Measurements from ENCODE around the gene CCDC178.

Gene CCDC178

DNA sequence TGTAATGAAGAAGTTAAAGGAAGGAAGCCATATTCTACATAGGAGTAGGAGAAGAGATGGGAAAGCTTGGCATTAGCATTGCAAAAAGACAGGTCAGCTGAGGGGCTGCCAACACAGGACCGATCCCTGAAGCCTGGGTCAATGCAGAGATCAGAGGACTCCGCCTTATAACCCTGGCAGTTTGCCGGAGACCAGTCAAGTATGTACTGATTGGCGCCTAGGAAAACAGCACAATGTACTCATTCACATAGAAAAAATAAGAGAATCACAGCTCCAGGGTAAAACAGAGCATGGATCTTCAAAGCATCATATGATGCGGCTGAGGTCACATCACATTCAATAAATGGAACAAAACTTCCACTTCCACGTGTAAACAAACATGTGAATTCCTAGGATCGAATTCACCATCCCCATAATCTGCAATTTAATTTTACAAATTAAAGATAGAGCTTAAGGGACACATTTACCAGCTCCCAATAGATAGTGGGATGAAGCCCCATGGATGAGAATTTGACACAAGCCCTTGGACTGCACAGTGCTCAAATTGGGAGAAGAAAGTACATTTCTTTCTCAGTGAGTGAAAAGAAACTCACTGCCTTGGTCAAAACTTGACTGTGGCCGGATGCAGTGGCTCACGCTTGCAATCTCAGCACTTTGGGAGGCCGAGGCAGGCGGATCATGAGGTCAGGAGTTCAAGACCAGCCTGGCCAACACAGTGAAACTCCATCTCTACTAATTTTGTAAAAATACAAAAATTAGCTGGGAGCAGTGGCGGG, 532.7 kb downstream of the CCDC178 start:
- DNase-seq, result no peak

DNA sequence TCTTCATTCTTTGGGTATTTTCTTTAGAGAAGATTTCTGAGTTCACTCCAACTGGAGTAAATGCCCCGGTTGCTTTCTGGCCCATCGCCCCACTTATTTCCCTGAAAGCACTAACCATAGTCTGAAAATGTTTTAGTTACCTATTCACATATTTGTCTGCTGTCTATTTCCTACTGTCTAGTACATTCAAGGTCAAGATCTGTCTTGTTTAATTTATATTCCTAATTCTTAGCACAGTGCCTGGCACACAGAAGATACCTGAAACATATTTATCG, 533.3 kb downstream of the CCDC178 start:
- DNase-seq, result no peak

DNA sequence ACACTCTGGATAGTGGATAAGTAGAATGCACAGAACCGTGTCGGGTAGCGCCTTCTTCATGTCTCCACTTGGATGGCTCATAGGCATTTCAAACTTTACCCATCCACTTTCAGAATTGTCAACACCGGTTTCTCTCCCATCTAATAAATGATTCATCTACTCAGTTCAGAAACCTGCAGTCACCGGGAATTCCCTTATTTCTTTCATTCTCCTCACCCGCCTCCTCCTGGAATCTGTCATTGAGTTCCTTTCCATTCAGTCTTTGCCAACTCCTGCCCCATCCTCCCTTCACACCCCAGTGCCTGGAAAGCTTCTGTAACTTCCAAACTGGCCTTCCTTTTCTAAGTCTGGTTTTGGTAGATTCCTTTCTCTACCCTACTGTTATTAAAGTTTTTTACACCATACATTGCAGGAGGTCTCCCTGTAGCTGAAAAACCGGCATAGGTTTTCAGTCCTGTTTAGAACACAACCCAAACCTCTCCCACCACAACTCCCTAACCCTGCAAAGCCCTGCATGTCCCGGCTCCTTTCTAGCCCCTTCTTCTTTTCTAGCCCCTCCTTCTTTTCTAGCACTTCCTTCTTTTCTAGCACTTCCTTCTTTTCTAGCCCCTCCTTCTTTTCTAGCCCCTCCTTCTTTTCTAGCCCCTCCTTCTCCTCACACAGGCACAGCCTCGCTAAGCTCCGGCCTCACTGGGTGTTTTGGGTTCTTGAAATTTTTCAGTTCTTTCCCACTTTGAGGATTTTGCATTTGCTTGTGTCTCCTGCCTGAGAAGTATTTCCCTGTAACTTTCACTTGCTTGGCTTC, 533.8 kb downstream of the CCDC178 start:
- no peak for DNase-seq

DNA sequence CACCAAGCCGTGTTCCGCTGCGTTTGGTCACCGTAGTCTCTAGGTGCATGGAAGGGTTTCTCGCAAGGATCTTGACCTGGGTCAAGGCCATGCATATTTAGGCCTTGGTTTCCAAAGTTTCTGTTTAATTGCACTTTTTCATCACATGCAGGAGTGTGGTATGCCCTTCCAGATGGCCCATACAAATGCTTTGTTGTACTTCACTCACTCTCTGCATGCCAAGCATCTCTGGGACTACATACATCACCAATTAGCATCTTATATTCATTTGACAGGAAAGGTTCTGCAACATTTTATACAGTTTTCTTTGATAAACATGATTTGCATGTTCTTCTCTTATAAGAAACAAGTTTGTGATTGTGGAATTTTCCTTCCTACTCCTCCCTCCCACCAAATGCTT, 534.9 kb downstream of the CCDC178 start:
- no peak for DNase-seq

DNA sequence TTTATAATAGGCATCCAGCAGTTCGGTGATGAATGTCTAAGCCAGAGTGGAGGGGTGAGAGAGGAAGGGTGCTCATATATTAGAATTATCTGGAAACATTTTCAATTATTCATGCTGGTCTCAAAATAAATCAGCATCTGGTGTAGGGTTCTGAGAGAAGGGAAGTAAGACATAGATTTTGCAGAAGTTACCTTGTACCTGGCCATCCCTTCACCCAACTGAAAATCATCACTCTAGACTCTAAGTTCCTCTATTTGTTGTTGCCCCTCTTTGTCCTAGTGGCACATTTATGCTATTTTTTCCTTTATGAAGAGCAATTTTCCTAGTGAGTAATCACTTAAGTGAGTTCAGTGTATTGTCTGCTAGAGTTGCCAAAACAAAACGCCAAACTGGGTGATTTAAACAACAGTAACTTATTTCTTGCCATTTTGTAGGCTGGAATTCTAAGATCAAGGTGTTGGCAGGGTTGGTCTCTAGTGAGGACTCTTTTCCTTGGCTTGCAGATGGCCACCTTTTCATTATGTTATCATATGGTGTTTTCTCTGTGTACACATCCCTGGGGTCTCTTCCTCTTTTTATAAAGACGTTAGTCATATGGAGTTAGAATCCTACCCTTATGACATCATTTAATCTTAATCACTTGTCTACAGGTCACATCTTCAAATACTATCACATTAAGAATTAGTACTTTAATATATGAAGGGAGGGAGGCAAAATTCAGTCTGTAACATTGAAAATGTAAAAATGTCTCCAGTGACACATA, 537.8 kb downstream of the CCDC178 start:
- DNase-seq, result no peak

DNA sequence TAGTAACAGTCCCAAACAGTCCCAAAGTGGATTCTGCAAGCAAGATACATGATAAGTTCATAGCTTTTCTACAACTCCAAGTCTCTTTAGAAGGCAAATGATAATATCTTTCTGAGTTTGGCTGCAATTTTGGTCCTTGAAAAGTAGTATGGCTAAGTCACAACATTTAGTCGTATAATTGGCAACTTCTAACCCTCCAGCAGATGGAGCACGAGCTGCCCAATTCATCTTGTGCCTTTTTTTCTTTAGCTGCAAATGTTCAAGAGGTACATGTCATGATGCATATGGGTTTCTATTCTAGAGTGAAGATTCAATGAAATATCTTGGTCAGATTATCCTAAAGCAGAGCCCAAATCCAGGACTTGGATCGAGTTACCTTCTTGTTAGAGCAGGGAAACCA, 540.7 kb downstream of the CCDC178 start:
- DNase-seq, result no peak

DNA sequence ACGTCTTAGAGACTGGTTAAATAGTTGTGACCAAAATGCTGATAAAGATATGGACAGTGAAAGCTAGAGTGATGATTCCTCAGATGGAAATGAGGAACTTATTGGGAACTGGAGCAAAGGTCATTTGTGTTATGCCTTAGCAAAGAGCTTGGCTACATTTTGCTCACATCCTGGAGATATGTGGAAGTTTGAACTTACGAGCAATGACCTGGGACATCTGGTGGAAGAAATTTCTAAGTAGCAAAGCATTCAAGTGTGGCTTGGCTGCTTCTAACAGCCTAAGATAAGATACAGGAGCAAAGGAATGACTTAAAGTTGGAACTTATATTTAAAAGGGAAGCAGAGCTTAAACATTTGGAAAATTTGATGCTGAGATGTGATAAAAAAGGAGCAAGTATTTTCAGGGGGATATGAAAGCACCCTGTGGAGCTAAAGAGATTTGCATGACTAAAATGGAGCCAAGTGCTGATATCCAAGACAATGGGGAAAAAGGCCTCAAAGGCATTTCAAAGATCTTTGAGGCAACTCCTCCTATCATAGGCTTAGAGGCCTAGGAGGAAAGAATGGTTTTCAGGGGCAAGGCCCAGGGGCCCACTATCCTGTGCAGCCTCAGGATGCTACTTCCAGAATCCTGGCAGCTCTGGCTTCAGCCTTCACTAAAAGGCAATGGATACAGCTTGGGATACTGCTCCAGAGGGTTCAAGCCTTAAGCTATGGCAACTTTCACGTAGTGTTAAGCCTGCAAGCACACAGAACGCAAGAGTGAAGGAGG, 543.6 kb downstream of the CCDC178 start:
- DNase-seq, result no peak

DNA sequence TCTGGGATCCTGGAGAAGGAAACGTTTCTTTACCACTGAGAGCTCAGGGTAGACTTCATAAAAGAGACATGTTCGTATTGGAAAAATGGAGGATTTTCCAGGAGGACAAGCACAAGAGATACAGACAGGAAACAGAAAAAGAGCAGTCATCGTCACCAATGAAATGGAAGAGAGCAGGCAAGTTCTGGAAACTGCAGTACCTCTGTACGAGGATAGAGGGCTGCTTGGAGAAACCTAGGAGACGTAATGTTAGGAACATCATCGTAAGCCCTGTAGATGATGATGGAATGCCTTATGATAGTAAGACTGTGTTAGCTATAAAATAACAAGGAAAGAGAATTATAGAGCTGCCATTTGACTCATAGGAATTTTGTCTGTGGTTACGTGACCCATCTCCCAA, 546.6 kb downstream of the CCDC178 start:
- DNase-seq, result no peak

DNA sequence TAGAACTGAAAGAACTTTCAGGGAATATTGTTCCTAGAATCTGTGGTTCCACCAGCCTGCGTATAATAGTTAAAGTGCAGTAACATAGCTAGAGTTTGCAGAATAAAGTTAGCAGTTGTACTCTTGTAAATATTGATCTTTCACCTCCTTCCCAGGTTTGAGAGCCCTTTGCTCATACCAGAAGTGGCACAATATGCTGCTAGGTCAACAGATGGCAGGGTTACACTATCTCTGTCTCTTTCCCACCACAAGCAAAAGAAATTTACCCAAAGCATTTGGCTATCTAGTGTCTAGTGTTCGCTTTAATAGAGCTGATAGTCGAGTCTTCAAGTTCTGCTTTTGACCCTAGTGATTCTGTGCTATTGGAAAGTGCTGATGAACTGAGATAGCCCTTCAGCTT, 548.7 kb downstream of the CCDC178 start:
- DNase-seq, result no peak

DNA sequence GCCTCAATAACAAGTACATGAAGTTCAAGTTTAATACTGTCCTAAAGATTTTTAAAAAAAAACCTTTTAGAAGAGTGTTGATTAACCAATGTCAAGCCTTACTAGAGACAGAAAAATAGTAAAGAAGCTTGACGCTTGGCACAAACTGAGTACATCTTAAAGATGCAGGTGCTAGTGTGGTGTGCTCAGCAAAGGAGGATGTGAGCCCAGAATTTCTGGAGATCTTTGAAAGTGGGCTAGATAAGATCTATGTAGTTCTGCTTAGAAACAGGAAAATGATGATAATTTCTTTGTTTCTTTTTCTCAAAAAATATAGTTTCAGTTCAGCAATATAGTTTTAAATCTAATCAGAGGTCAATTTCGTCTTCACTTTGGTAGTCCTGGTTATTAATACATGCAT, 549.4 kb downstream of the CCDC178 start:
- DNase-seq, result no peak

DNA sequence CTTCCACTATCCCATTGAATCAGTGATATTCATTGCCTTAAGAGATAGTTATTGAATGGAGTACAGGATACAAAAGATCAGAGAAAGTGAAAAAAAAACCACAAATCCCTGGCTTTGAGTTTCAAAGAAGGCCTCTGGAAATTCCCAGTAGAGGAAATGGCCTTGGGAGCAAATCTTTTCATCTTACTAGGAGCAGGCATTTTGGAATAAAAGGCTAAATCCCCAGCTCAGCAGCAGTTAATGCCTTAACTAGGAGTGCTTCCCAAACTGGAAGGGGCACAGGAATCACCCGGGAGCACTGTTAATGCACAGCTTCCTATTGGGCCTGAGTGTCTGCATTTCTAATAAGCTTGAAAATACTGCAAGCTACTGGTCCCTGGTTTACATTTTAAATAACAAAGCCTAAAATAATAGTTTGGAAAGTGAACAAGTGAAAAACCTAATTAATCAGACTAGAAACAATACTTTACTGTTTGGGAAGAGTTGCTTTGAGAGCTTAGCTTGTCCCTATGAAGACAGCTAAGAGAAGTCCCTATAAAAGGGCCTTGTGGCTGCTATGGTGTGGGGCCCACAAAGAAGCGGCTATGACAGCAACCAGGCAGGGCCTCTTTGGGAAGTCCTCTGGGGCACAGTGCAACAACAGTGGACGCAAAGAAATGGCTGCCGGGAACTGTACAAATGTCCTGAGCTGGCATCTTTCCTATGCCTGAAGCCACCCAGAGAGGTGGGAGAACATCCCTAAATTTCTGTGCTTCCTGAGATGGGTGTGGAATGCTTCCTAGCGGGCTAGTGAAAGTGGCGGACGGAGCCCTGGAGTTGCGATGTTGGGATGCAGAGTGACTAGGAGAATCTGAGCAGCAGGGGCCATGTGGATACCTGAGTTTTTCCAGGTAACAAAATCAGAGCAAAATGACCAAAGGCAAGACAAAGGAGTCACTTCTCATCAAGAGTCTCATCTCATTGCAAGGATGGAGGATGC, 550.6 kb downstream of the CCDC178 start:
- DNase-seq, result no peak

DNA sequence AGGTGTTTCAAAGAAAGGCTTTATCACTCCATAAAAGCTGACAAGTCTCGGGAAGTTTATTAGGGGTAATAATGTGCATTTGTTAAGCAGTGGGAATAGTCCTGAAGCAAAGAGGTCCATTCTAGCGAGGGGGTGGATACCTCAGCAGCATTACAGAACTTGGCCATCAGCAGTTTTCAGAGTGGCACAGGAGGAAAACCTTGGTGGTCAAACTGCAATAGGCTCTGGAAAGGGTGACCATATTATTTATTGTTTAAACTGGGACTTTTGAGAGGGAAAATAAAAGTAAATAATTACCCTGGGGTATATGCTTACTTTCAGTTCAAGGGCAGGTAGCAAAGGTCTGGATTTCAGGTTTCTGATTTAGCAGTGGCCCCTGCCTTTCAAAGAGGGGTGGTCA, 552.2 kb downstream of the CCDC178 start:
- no peak for DNase-seq
